Transverse colon (tissue), 4 donors: ENCODE measurements around the gene CSH1. TPM values are rescaled to one million over a fixed set of nuclear protein-coding genes. Genes with fewer than 3 reads are reported as not detected.

Experiments used
- DNase-seq: peaks from one replicate; pipeline ENCODE4 v3.0.0-alpha.2; 2019
- H3K27ac ChIP-seq, 4 donors: fragments of 200-600 bp; sonication (generic); 2 replicates each; pipeline ENCODE4 v1.5.1; 2016 to 2018; ENCODE audit warnings: inconsistent platforms in 4 of 4
- H3K27me3 ChIP-seq: fragments of 200-600 bp; sonication (generic); 2 replicates; pipeline ENCODE4 v1.5.1; 2017; ENCODE audit warnings: inconsistent platforms
- H3K36me3 ChIP-seq, 4 donors: fragments of 200-600 bp; sonication (generic); 2 replicates each; pipeline ENCODE4 v1.5.1; 2017 to 2019; ENCODE audit warnings: inconsistent platforms in 4 of 4
- H3K4me1 ChIP-seq, 4 donors: fragments of 200-600 bp; sonication (generic); 2 replicates each; pipeline ENCODE4 v1.5.1; 2017 to 2020; ENCODE audit warnings: inconsistent platforms in 4 of 4
- H3K4me3 ChIP-seq, 4 donors: fragments of 200-600 bp; sonication (generic); 1 replicate in 1 of 4; 2 replicates in 3 of 4; pipeline versions ENCODE4 v1.5.1 to v1.6.1; 2017 to 2019; ENCODE audit warnings: inconsistent platforms in 4 of 4
- H3K9me3 ChIP-seq, 2 donors: fragments of 200-600 bp; sonication (generic); 2 replicates each; pipeline ENCODE4 v1.5.1; 2017 to 2019; ENCODE audit warnings: inconsistent platforms in 2 of 2
- CTCF ChIP-seq, 5 experiments: fragments of 200-600 bp in 3 of 5; fragments of 450-650 bp in 2 of 5; sonication (generic) in 3 of 5; IDR thresholded peaks; 1 replicate in 2 of 5; 2 replicates in 3 of 5; pipeline ENCODE4 v1.5.1; 2016 to 2017; ENCODE audit warnings: antibody characterized with exemption in 5 of 5, inconsistent platforms in 3 of 5, mild to moderate bottlenecking in 2 of 5, moderate library complexity in 1 of 5
- EP300 ChIP-seq: sonication (generic); formaldehyde crosslinking; IDR thresholded peaks from one replicate; pipeline ENCODE4 v1.6.1; 2017; ENCODE audit warnings: antibody characterized with exemption, low read depth
- POLR2A ChIP-seq: fragments of 450-650 bp; IDR thresholded peaks from one replicate; pipeline ENCODE4 v1.6.1; 2016; ENCODE audit warnings: antibody characterized with exemption, mild to moderate bottlenecking, moderate library complexity
- POLR2AphosphoS5 ChIP-seq, 3 donors: sonication (generic); formaldehyde crosslinking; IDR thresholded peaks; one replicate each; pipeline ENCODE4 v1.6.1; 2016; ENCODE audit warnings: antibody characterized with exemption in 3 of 3
- WGBS, 2 donors: methylation state at CpG; one replicate each; pipeline ENCODE4 v1.1.5; 2018; ENCODE audit warnings: low coverage in 1 of 2; 5-methylcytosine and 5-hydroxymethylcytosine counted together
- in situ Hi-C, 4 donors: fragments of 200-750 bp; cut with MboI; loops; one replicate each; pipeline versions ENCODE4 v1.15.0 to v1.15.1; 2017; ENCODE audit warnings: low sequenced_read_pairs in 3 of 4, low pct_ligation_motif_present in 1 of 4, low pct_unique_long_range_greater_than_20kb in 1 of 4
- intact Hi-C: fragments of 100-400 bp; cut with DNase I; formaldehyde crosslinking; loops from one replicate; pipeline ENCODE4 v1.15.1; 2023; ENCODE audit warnings: low total_unique reads
- total RNA-seq, 4 donors: library from RNA; depleted of rRNA; stranded (reverse); fragments of >200 nt; gene quantifications; one replicate each; pipeline ENCODE4 v1.1.0, GENCODE V29; 2016

Gene CSH1
- total RNA-seq, 4 donors from 2014 or later = not detected

DNA sequence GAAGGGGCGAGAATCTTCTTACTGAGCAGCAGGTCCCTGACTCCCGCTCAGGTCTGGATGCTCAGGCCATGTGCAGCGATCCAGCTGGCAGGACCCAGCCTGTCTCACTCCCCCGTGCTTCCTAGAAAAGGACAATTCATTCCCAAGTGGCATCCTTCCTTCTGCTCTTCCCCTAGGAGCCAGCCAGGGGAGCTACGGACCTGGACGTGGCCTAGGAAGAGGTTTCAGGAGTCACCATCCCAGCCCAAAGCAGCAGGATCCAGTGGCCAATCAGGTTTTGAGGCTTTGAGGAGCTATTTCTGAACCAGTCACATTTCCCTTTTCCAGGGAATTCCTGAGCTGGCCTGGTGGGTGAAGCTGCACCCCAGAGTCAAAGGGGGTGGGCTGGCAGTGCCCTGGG is 43.5 kb upstream of the CSH1 start:
- Histone ChIP-seq H3K27me3 (no peaks in the 10 kb centered on the region), H3K4me1 (no peaks in the 10 kb centered on the region), H3K9me3 (no peaks in the 10 kb centered on the region), H3K36me3 (no peaks in the 10 kb centered on the region), H3K27ac (no peak overlapping the region), H3K4me3 (no peak overlapping the region)
- no peak for TF ChIP-seq EP300
- no peak for TF ChIP-seq CTCF (IDR thresholded peaks at IDR 0.05)
- TF ChIP-seq POLR2A = no peak
- no peak for TF ChIP-seq POLR2AphosphoS5 (IDR thresholded peaks at IDR 0.05)
- WGBS, 2 donors = 88 to 100% methylated on average over 2 to 6 of the region's 6 CpGs
- intact Hi-C loops = no loop called here
- no peak for DNase-seq
- in situ Hi-C loops = no loop called here

DNA sequence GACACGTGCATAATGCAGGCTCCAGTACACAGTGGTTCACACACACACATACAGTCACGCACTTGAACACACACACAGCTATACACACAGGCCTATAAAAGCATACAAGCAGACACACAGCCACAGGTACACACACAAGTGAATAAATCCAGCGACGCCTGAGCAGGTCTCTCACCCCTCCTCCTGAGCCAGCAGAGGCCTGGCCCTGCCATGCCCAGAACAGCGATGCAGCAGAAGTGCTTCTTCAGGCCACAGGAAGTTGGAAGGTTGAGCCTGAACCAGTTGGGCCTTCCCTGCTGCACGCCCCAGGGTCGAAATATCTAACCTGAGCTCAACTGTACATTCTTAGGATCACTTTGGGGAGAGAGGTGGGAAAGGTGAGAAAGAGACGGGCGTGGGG is 43.0 kb upstream of the CSH1 start:
- in situ Hi-C loops = no loop called here
- no peak overlapping the region for H3K4me3 ChIP-seq
- DNase-seq = no peak
- intact Hi-C loops = no loop called here
- H3K36me3 ChIP-seq = no peaks in the 10 kb centered on the region
- WGBS, 2 donors = 89 to 92% methylated on average over 2 to 9 of the region's 9 CpGs
- H3K27me3 ChIP-seq = no peaks in the 10 kb centered on the region
- H3K27ac ChIP-seq = no peak overlapping the region
- no peaks in the 10 kb centered on the region for H3K4me1 ChIP-seq
- TF ChIP-seq CTCF (IDR thresholded peaks at IDR 0.05) (no peak), EP300 (no peak), POLR2A (no peak), POLR2AphosphoS5 (IDR thresholded peaks at IDR 0.05) (no peak)
- H3K9me3 ChIP-seq = no peaks in the 10 kb centered on the region

DNA sequence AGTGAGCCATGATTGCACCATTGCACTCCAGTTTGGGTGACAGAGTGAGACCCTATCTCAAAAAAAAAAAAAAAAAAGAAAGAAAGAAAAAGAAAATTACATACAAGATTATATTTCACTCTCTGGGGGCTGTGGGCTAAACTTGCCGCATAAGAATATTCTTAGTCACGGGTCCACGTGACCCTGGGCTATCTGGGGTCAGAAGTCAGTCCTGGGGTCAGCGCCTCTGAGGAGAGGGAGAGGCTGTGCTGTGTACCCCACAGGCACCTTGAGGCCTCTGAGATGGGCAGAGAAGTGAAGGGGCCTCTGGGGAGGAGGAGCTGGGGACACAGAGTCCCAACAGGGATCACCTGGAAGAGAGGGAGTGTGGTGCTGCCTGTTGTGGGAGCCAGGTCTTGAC is 41.5 kb upstream of the CSH1 start:
- Histone ChIP-seq H3K9me3 (no peaks in the 10 kb centered on the region), H3K4me1 (no peaks in the 10 kb centered on the region), H3K4me3 (no peak overlapping the region), H3K36me3 (no peaks in the 10 kb centered on the region), H3K27me3 (no peaks in the 10 kb centered on the region), H3K27ac (no peak overlapping the region)
- intact Hi-C loops = no loop called here
- TF ChIP-seq CTCF (IDR thresholded peaks at IDR 0.05) = no peak
- no peak for DNase-seq
- WGBS, 2 donors = 92 to 94% methylated on average over 4 of the region's 4 CpGs
- in situ Hi-C loops = no loop called here

DNA sequence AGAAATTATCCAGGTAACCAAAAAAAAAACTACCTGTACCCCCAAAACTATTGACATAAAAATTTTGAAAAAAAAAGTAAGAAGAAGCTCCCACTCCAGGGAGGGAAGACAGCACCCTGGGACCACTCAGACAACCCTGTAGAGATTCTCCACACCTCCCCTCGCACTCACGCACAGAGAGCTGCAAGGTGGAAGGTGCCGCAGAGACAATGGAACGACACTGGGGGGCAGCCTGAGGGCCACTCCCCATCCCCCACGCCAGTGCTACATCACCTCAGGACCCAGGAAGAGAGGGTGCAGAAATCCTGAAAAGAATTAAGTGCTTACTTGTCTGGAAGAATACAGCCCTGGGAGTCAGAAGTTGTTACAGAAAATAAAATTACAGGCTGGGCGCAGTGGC is 40.9 kb upstream of the CSH1 start:
- TF ChIP-seq POLR2A (no peak), CTCF (IDR thresholded peaks at IDR 0.05) (no peak), EP300 (no peak), POLR2AphosphoS5 (IDR thresholded peaks at IDR 0.05) (no peak)
- no peak overlapping the region for H3K27ac ChIP-seq
- no peaks in the 10 kb centered on the region for H3K36me3 ChIP-seq
- in situ Hi-C loops (no loop called here), intact Hi-C loops (no loop called here)
- H3K9me3 ChIP-seq = no peaks in the 10 kb centered on the region
- H3K4me3 ChIP-seq = no peak overlapping the region
- no peaks in the 10 kb centered on the region for H3K4me1 ChIP-seq
- DNase-seq = no peak
- no peaks in the 10 kb centered on the region for H3K27me3 ChIP-seq
- WGBS, 2 donors = 88 to 100% methylated on average over 2 to 6 of the region's 6 CpGs
